Uterus (tissue), 4 donors: Measurements from ENCODE around the gene PDE4B. TPM values are rescaled to one million over a fixed set of nuclear protein-coding genes. Genes with fewer than 3 reads are reported as not detected.
A peak's percentile ranks its signal among the peaks of the same experiment; 100 is the strongest.

ENCODE experiments used
- DNase-seq, 2 donors: peaks; one replicate each; pipeline ENCODE4 v3.0.0-alpha.2; 2019 to 2020
- H3K27ac ChIP-seq, 2 donors: fragments of 200-600 bp; sonication (generic); 1 replicate in 1 of 2; 2 replicates in 1 of 2; pipeline ENCODE4 v1.5.1; 2016 to 2018
- H3K27me3 ChIP-seq, 2 donors: fragments of 200-600 bp; sonication (generic); one replicate each; pipeline ENCODE4 v1.5.1; 2018 to 2019; ENCODE audit warnings: control low read depth in 1 of 2
- H3K36me3 ChIP-seq, 2 donors: fragments of 200-600 bp; sonication (generic); one replicate each; pipeline ENCODE4 v1.5.1; 2019; ENCODE audit warnings: control low read depth in 1 of 2
- H3K4me1 ChIP-seq, 2 donors: fragments of 200-600 bp; sonication (generic); one replicate each; pipeline ENCODE4 v1.5.1; 2018 to 2019; ENCODE audit warnings: control low read depth in 1 of 2
- H3K4me3 ChIP-seq, 2 donors: fragments of 200-600 bp; sonication (generic); 1 replicate in 1 of 2; 2 replicates in 1 of 2; pipeline ENCODE4 v1.5.1; 2018 to 2019; ENCODE audit warnings: mild to moderate bottlenecking in 1 of 2
- H3K9me3 ChIP-seq, 2 donors: fragments of 200-600 bp; sonication (generic); one replicate each; pipeline ENCODE4 v1.5.1; 2019; ENCODE audit warnings: control low read depth in 1 of 2
- CTCF ChIP-seq, 4 experiments: fragments of 200-600 bp in 2 of 4; fragments of 450-650 bp in 2 of 4; sonication (generic) in 2 of 4; IDR thresholded peaks; one replicate each; pipeline ENCODE4 v1.5.1; 2016 to 2019; ENCODE audit warnings: antibody characterized with exemption in 4 of 4, mild to moderate bottlenecking in 2 of 4, moderate library complexity in 1 of 4
- POLR2A ChIP-seq, 2 donors: fragments of 450-650 bp; IDR thresholded peaks; one replicate each; pipeline ENCODE4 v1.6.1; 2016; ENCODE audit warnings: antibody characterized with exemption in 2 of 2, mild to moderate bottlenecking in 1 of 2, moderate library complexity in 1 of 2
- intact Hi-C: fragments of 100-400 bp; cut with DNase I; formaldehyde crosslinking; loops from one replicate; pipeline ENCODE4 v1.15.1; 2023; ENCODE audit warnings: low total_unique reads
- total RNA-seq, 4 donors: library from RNA; depleted of rRNA in 3 of 4; stranded (reverse); fragments of >200 nt in 3 of 4; gene quantifications; one replicate each; pipeline versions ENCODE4 v1.1.0 to v1.2.4, GENCODE V29; 2014 to 2023
- donor health status: DM: yes; HTN: yes; CAD: no.

Gene PDE4B
- total RNA-seq, 4 donors from 2014 or later = 6.9 to 22.9 (median 17.8) TPM

GRCh38 chr1:66176832-66177231 is 384.1 kb downstream of the PDE4B start:
- Histone ChIP-seq H3K9me3 (no peaks in the 10 kb centered on the region), H3K27ac (no peak overlapping the region), H3K4me1 (no peaks in the 10 kb centered on the region), H3K36me3 (no peaks in the 10 kb centered on the region), H3K4me3 (no peak overlapping the region), H3K27me3 (no peaks in the 10 kb centered on the region)
- TF ChIP-seq POLR2A (IDR thresholded peaks at IDR 0.05) (no peak), CTCF (IDR thresholded peaks at IDR 0.05) (no peak)
- no peak for DNase-seq
- intact Hi-C loops = no loop called here

- H3K4me3 ChIP-seq = no peak overlapping the region
- no peak for DNase-seq
- no peak overlapping the region for H3K27ac ChIP-seq
- intact Hi-C loops = no loop called here
- peaks cover 0 to 5% of the 10 kb centered on the region in 2 donors for H3K4me1 ChIP-seq
- H3K9me3 ChIP-seq = no peaks in the 10 kb centered on the region
- TF ChIP-seq POLR2A (IDR thresholded peaks at IDR 0.05) = no peak
- no peak for TF ChIP-seq CTCF (IDR thresholded peaks at IDR 0.05)
- no peaks in the 10 kb centered on the region for H3K27me3 ChIP-seq
- H3K36me3 ChIP-seq = no peaks in the 10 kb centered on the region
Observed at GRCh38 chr1:66177510-66177909, 384.8 kb downstream of the PDE4B start.

- no peaks in the 10 kb centered on the region for H3K9me3 ChIP-seq
- TF ChIP-seq CTCF (IDR thresholded peaks at IDR 0.05) = no peak
- no peak for TF ChIP-seq POLR2A (IDR thresholded peaks at IDR 0.05)
- no peak overlapping the region for H3K27ac ChIP-seq
- peaks cover 0 to 16% of the 10 kb centered on the region in 2 donors for H3K4me1 ChIP-seq
- intact Hi-C loops = no loop called here
- no peaks in the 10 kb centered on the region for H3K36me3 ChIP-seq
- no peak for DNase-seq
- no peak overlapping the region for H3K4me3 ChIP-seq
- H3K27me3 ChIP-seq = no peaks in the 10 kb centered on the region
Observed at GRCh38 chr1:66182026-66182425, 389.3 kb downstream of the PDE4B start.

- TF ChIP-seq CTCF (IDR thresholded peaks at IDR 0.05) = peak in 1 of 4 experiments; percentile 2
- no peak for TF ChIP-seq POLR2A (IDR thresholded peaks at IDR 0.05)
- H3K27ac ChIP-seq = peak overlapping the region; percentile 43 to 60
- peak; percentile 50 to 61 for DNase-seq
- H3K27me3 ChIP-seq = no peaks in the 10 kb centered on the region
- intact Hi-C loops = no loop called here
- no peaks in the 10 kb centered on the region for H3K36me3 ChIP-seq
- H3K4me1 ChIP-seq = peaks cover 0 to 16% of the 10 kb centered on the region in 2 donors
- no peaks in the 10 kb centered on the region for H3K9me3 ChIP-seq
- no peak overlapping the region for H3K4me3 ChIP-seq
Observed at GRCh38 chr1:66182551-66183178, 390.0 kb downstream of the PDE4B start.

GRCh38 chr1:66183400-66183799 is 390.7 kb downstream of the PDE4B start:
- intact Hi-C loops = no loop called here
- DNase-seq = no peak
- Histone ChIP-seq H3K4me3 (no peak overlapping the region), H3K4me1 (peaks cover 0 to 16% of the 10 kb centered on the region in 2 donors), H3K9me3 (no peaks in the 10 kb centered on the region), H3K27me3 (no peaks in the 10 kb centered on the region), H3K27ac (peak overlapping the region; percentile 43 to 60), H3K36me3 (no peaks in the 10 kb centered on the region)
- no peak for TF ChIP-seq CTCF (IDR thresholded peaks at IDR 0.05)
- TF ChIP-seq POLR2A (IDR thresholded peaks at IDR 0.05) = no peak
